Hypothalamus (tissue), 51 donors: ENCODE data around the gene TSPY10.
"Not testable (repeated sequence)": the region's sequence is repeated elsewhere in the genome, so short reads cannot be mapped to it uniquely, and the experiment has no call there.

Source experiments
- DNase-seq, 51 donors: peaks; one replicate each; lab custom pipeline; 2025; lab: John Stamatoyannopoulos, UW

TSPY10 gene, protein sequence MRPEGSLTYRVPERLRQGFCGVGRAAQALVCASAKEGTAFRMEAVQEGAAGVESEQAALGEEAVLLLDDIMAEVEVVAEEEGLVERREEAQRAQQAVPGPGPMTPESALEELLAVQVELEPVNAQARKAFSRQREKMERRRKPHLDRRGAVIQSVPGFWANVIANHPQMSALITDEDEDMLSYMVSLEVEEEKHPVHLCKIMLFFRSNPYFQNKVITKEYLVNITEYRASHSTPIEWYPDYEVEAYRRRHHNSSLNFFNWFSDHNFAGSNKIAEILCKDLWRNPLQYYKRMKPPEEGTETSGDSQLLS

DNA sequence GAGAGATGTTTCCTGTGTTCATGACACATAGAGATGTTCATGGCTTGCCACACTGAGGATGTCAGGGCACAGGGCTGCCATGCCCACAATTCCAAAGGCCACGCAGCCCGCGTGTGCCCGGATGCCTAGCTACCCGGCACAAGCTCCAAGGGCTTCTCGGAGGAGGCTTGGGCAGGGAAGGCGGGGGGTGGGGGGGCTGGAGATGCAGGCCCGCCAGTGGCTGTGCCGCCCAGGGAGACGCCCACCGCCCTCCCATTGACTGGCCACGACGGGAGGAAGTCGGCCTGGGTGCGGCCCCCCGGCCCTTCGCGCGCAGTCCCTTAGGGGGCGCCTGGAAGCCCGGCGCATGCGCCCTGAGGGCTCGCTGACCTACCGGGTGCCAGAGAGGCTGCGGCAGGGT lies at the start of gene TSPY10:
Gene TSPY10 (plus strand): TSS at position 301 of the 400 bp plus-strand sequence. CDS start 46 bp downstream, at position 347.
- DNase-seq, result not testable (repeated sequence)

DNA sequence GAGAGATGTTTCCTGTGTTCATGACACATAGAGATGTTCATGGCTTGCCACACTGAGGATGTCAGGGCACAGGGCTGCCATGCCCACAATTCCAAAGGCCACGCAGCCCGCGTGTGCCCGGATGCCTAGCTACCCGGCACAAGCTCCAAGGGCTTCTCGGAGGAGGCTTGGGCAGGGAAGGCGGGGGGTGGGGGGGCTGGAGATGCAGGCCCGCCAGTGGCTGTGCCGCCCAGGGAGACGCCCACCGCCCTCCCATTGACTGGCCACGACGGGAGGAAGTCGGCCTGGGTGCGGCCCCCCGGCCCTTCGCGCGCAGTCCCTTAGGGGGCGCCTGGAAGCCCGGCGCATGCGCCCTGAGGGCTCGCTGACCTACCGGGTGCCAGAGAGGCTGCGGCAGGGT lies 40.7 kb upstream of the TSPY10 start, which contains the start of gene TSPY9:
Gene TSPY9 (plus strand): TSS at position 301 of the 400 bp plus-strand sequence. CDS start 46 bp downstream, at position 347.
- not testable (repeated sequence) for DNase-seq

DNA sequence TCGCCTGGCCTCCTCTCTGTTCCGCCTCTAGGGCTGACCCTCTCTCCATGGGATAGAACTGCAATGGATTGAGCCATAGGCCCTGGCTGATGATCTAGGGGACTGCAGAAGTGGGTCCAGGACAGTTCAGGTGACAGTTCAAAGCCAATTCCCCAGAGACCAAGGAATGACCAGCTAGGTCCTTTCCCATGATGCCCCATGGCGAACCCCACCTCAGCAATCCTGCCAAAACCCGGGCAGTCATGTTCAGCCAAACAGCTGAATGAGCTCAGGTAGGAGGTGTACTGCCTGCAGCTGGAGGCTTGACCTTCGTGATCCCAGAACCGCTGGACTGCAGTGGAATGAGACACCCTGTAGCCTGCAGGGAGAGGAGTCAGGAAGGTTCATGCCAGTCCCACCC lies 23.3 kb upstream of the TSPY10 start:
- not testable (repeated sequence) for DNase-seq

DNA sequence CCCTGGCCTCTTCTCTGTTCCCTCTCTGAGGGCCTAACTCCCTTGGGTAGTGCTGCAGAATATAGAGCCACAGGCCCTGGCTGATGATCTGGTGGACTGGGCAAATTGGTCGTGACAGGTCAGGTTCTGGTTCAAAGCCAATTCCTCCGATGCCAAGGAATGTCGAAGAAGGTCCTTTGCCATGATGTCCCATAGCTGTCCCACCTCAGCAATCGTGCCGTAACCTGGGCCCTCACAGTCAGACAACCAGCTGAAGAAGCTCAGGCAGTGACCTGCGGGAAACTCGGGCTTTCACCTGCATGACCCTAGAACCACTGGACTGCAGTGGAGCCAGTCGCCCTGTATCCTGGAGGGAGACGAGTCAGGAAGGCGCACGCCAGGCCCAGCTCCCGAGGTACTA lies 11.4 kb upstream of the TSPY10 start:
- DNase-seq, result peak in 2 of 51 donors; percentile 0
